Measurements from ENCODE around the gene CCDC33. TPM values are rescaled to one million over a fixed set of nuclear protein-coding genes. Genes with fewer than 3 reads are reported as not detected.
A peak's percentile ranks its signal among the peaks of the same experiment; 100 is the strongest.

CCDC33 gene
- total RNA-seq, 2 donors from 2014 or later, result 0.10 to 0.21 TPM

DNA sequence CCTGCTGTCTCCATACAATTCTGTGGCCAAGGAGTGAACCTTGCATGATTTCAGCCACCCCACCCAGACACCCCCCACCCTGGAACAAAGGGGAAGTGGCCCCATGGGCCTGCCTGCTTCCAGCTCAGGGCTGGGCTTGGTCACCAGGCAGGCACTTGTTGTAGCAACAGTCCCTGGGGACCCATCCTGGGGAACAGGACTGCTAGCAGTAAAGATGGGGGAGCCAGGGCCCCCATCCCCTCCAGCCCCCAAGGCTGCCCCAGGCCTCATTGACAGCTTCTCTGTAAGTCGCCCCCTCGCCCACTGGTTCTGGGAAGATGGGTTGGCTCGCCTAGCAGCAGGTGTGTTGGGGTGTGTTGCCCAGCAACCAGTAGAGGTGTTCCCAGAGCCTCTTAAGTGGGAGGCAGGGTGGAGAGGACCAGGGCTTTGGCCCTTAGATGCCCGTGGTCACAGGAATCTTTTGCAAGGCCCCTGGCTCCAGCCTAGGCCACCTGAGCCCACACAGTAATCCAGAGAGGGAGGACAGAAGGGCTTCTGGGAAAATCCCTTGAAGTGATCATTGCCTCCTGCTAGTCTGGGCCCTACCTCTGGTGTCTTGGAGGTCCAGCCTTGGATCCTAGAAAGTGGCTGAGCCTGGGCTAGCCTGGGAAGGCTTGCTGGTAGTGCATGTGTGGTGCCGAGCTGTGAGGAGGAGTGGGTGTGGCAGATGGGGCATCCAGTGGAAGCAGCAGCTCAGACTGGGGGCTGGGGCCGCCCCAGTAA lies 82.4 kb downstream of the CCDC33 start:
- no peak overlapping the region for H3K4me3 ChIP-seq
- no peak overlapping the region for H3K9ac ChIP-seq (ENCODE audit: low read depth in 2 of 2, low read length in 2 of 2)
- H3K27me3 ChIP-seq, result no peaks in the 10 kb centered on the region
- no peaks in the 10 kb centered on the region for H3K9me3 ChIP-seq
- H3K27ac ChIP-seq, result no peak overlapping the region
- intact Hi-C loops (cut with DNase I), result loop anchor here (10.0 kb wide), 1 partner anchor 354 kb away; no protein-coding TSS in a partner anchor
- H3K4me1 ChIP-seq, result no peaks in the 10 kb centered on the region
- no peak for DNase-seq
- TF ChIP-seq CTCF (IDR thresholded peaks at IDR 0.05), result no peak
- no peaks in the 10 kb centered on the region for H3K36me3 ChIP-seq

DNA sequence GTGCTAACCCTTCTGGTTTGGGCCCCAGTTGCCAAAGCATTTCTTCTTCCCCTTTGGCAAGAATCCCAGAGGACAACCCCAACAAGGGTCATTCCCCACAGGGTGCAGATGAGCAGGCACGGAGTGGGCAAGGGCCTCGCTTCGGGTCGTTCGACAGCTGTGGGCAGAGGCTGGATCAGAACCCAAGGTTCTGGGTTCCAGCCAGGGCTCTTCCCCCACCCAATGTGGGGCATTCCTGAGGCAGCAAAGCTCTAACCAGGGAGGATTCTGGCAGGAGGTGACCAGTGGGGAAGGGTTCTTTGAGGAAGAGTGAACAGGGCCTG lies 83.0 kb downstream of the CCDC33 start:
- Histone ChIP-seq H3K36me3 (no peaks in the 10 kb centered on the region), H3K4me3 (no peak overlapping the region), H3K9ac (ENCODE audit: low read depth in 2 of 2, low read length in 2 of 2) (no peak overlapping the region), H3K9me3 (no peaks in the 10 kb centered on the region), H3K4me1 (no peaks in the 10 kb centered on the region), H3K27ac (no peak overlapping the region), H3K27me3 (no peaks in the 10 kb centered on the region)
- intact Hi-C loops (cut with DNase I), result loop anchor here (10.0 kb wide), 1 partner anchor 354 kb away; no protein-coding TSS in a partner anchor
- no peak for DNase-seq
- TF ChIP-seq CTCF (IDR thresholded peaks at IDR 0.05), result no peak

GRCh38 chr15:74319596-74320351 lies 83.6 kb downstream of the CCDC33 start:
- DNase-seq, result no peak
- H3K9ac ChIP-seq (ENCODE audit: low read depth in 2 of 2, low read length in 2 of 2), result no peak overlapping the region
- intact Hi-C loops (cut with DNase I), result loop anchor here (5.0 to 10.0 kb wide), 2 partner anchors 192 to 355 kb away; no protein-coding TSS in a partner anchor
- no peaks in the 10 kb centered on the region for H3K4me1 ChIP-seq
- no peaks in the 10 kb centered on the region for H3K9me3 ChIP-seq
- no peak for TF ChIP-seq CTCF (IDR thresholded peaks at IDR 0.05)
- H3K4me3 ChIP-seq, result no peak overlapping the region
- H3K27ac ChIP-seq, result no peak overlapping the region
- no peaks in the 10 kb centered on the region for H3K27me3 ChIP-seq
- H3K36me3 ChIP-seq, result no peaks in the 10 kb centered on the region

DNA sequence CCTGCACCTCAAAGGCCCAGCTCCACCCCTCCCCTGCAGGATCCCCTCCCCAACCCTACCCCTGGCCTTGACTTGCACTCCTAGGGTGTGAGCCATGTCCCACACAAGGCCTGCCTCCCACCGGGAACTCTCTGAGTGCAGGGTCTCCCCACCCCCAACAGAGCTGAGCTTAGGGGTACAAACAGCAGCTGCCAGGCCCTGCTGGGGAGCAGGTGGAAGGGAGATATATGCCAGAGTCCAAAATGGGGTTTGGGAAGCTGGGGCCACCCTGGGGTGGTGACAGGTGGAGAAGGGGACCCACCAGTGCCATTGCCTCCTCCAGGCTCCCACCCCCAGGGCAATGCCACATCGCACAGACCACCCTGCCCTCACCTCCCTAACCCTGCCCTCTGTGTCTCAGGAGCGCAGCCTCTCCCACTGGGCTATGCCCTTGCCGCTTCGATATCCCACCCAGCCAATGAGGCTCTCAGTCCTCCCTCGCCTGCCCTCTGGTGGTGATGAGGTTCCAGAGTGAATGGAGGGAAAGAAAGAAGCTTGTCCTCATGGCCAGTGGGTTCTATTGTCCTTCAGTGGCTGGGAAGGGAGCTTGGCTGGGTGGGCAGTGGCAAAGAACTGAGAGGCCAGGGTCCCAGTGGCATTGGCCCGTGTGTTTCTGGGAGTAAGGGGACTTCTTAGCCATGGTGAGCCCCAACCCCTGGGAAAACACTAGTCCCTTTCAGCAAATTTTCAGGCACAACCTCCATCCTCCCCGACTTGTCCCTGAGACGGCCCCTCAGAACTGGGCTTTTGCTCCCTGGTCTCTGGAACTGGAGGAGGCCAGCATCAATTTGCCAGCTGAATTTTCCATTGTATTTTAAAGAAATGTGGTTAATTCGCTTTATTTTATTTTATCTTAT lies 84.5 kb downstream of the CCDC33 start:
- intact Hi-C loops (cut with DNase I), result loop anchor here (5.0 kb wide), 1 partner anchor 193 kb away; no protein-coding TSS in a partner anchor
- Histone ChIP-seq H3K36me3 (no peaks in the 10 kb centered on the region), H3K4me3 (no peak overlapping the region), H3K9me3 (no peaks in the 10 kb centered on the region), H3K4me1 (no peaks in the 10 kb centered on the region), H3K27ac (no peak overlapping the region), H3K27me3 (no peaks in the 10 kb centered on the region), H3K9ac (ENCODE audit: low read depth in 2 of 2, low read length in 2 of 2) (no peak overlapping the region)
- peak; percentile 57 for DNase-seq
- TF ChIP-seq CTCF (IDR thresholded peaks at IDR 0.05), result peak; percentile 44

Measured in colonic mucosa (tissue), 4 donors.